Hepatocyte (in vitro differentiated cells): Measurements from ENCODE around the gene LRRK1. TPM values are rescaled to one million over a fixed set of nuclear protein-coding genes. Genes with fewer than 3 reads are reported as not detected.

Source experiments
- DNase-seq: peaks from one replicate; pipeline ENCODE4 v3.0.0-alpha.2; 2016; ENCODE audit warnings: low spot score
- H2AFZ ChIP-seq: fragments of 200-600 bp; sonication (generic); 2 replicates; pipeline ENCODE4 v1.6.0; 2016; ENCODE audit warnings: antibody characterized with exemption, mild to moderate bottlenecking
- H3K27ac ChIP-seq: fragments of 200-600 bp; sonication (generic); 2 replicates; pipeline ENCODE4 v1.5.1; 2016; ENCODE audit warnings: mild to moderate bottlenecking
- H3K27me3 ChIP-seq: fragments of 200-600 bp; sonication (generic); 2 replicates; pipeline ENCODE4 v1.6.1; 2016
- H3K36me3 ChIP-seq: fragments of 200-600 bp; sonication (generic); replicated peaks from 2 replicates; pipeline ENCODE4 v1.5.1; 2016; ENCODE audit warnings: low read depth; ENCODE audit not compliant: insufficient read depth
- H3K4me1 ChIP-seq: fragments of 200-600 bp; sonication (generic); 2 replicates; pipeline ENCODE4 v1.5.1; 2016; ENCODE audit warnings: mild to moderate bottlenecking, moderate library complexity; ENCODE audit not compliant: insufficient read depth
- H3K4me2 ChIP-seq: fragments of 200-600 bp; sonication (generic); 2 replicates; pipeline ENCODE4 v1.6.0; 2016
- H3K4me3 ChIP-seq: fragments of 200-600 bp; sonication (generic); 2 replicates; pipeline ENCODE4 v1.5.1; 2016; ENCODE audit warnings: mild to moderate bottlenecking
- H3K79me2 ChIP-seq: fragments of 200-600 bp; sonication (generic); 2 replicates; pipeline ENCODE4 v1.6.0; 2017; ENCODE audit warnings: mild to moderate bottlenecking
- H3K9me2 ChIP-seq: fragments of 200-600 bp; sonication (generic); replicated peaks from 2 replicates; pipeline ENCODE4 v1.6.0; 2017; ENCODE audit warnings: mild to moderate bottlenecking; ENCODE audit not compliant: insufficient read depth
- H3K9me3 ChIP-seq: fragments of 200-600 bp; sonication (generic); 2 replicates; pipeline ENCODE4 v1.5.1; 2016; ENCODE audit warnings: low read depth, mild to moderate bottlenecking
- H4K20me1 ChIP-seq: fragments of 200-600 bp; sonication (generic); 2 replicates; pipeline ENCODE4 v1.6.0; 2016; ENCODE audit warnings: mild to moderate bottlenecking; ENCODE audit not compliant: insufficient read depth, poor library complexity, severe bottlenecking
- CTCF ChIP-seq: fragments of 200-600 bp; sonication (generic); IDR thresholded peaks from 2 replicates; pipeline ENCODE4 v1.5.1; 2016; ENCODE audit warnings: antibody characterized with exemption, mild to moderate bottlenecking; ENCODE audit not compliant: poor library complexity
- EZH2 ChIP-seq: fragments of 200-600 bp; sonication (generic); IDR thresholded peaks from 2 replicates; pipeline ENCODE4 v1.6.1; 2016; ENCODE audit warnings: antibody characterized with exemption, mild to moderate bottlenecking, borderline replicate concordance
- EZH2phosphoT487 ChIP-seq: fragments of 200-600 bp; sonication (generic); IDR thresholded peaks from one replicate; pipeline ENCODE4 v1.6.1; 2018; ENCODE audit warnings: antibody characterized with exemption, mild to moderate bottlenecking, low read depth, moderate library complexity; ENCODE audit not compliant: unreplicated experiment, severe bottlenecking
- WGBS: methylation state at CpG from one replicate; pipeline ENCODE4 v1.1.6; 2016; ENCODE audit warnings: low lambda C conversion rate; ENCODE audit errors: missing lambda C conversion rate; 5-methylcytosine and 5-hydroxymethylcytosine counted together
- polyA plus RNA-seq: library from polyadenylated mRNA; unstranded; fragments of >200 nt; fragmentation: Nextera tagmentation; extraction: Ambion mirVana; gene quantifications from 2 replicates; pipeline ENCODE4 v1.2.1, GENCODE V29; 2016
- total RNA-seq: library from RNA; depleted of rRNA; stranded (reverse); fragments of >200 nt; gene quantifications from 2 replicates; pipeline ENCODE4 v1.2.3, GENCODE V29; 2014

Gene LRRK1
- total and polyA plus RNA-seq, 2 experiments from 2014 or later, result 2.1 TPM

GRCh38 chr15:101055411-101055810, 136.3 kb downstream of the LRRK1 start:
- no peaks in the 10 kb centered on the region for H3K27me3 ChIP-seq
- H3K4me3 ChIP-seq, result no peak overlapping the region
- H3K27ac ChIP-seq, result no peak overlapping the region
- no peaks in the 10 kb centered on the region for H3K9me3 ChIP-seq
- H4K20me1 ChIP-seq, result no peaks in the 10 kb centered on the region
- DNase-seq, result no peak
- no peak overlapping the region for H3K4me2 ChIP-seq
- WGBS, result 100% methylated on average over 2 of the region's 2 CpGs
- no peaks in the 10 kb centered on the region for H3K79me2 ChIP-seq
- no peak for TF ChIP-seq EZH2
- TF ChIP-seq EZH2phosphoT487, result no peak
- TF ChIP-seq CTCF, result no peak
- no peaks in the 10 kb centered on the region for H3K9me2 ChIP-seq
- no peaks in the 10 kb centered on the region for H3K4me1 ChIP-seq
- H2AFZ ChIP-seq, result no peak overlapping the region
- no peaks in the 10 kb centered on the region for H3K36me3 ChIP-seq

GRCh38 chr15:101056366-101057334, 137.5 kb downstream of the LRRK1 start:
- no peaks in the 10 kb centered on the region for H3K9me3 ChIP-seq
- WGBS, result 92% methylated on average over 15 of the region's 15 CpGs
- no peak overlapping the region for H3K4me3 ChIP-seq
- no peaks in the 10 kb centered on the region for H3K9me2 ChIP-seq
- no peaks in the 10 kb centered on the region for H3K79me2 ChIP-seq
- no peaks in the 10 kb centered on the region for H3K27me3 ChIP-seq
- H4K20me1 ChIP-seq, result no peaks in the 10 kb centered on the region
- no peaks in the 10 kb centered on the region for H3K4me1 ChIP-seq
- no peaks in the 10 kb centered on the region for H3K36me3 ChIP-seq
- H3K27ac ChIP-seq, result no peak overlapping the region
- no peak overlapping the region for H2AFZ ChIP-seq
- no peak overlapping the region for H3K4me2 ChIP-seq
- peak; percentile 1 for DNase-seq
- TF ChIP-seq EZH2, result no peak
- no peak for TF ChIP-seq EZH2phosphoT487
- no peak for TF ChIP-seq CTCF

GRCh38 chr15:101057841-101058407, 138.8 kb downstream of the LRRK1 start:
- WGBS, result 88% methylated on average over 14 of the region's 14 CpGs
- Histone ChIP-seq H3K27me3 (no peaks in the 10 kb centered on the region), H3K4me1 (no peaks in the 10 kb centered on the region), H3K9me2 (no peaks in the 10 kb centered on the region), H3K79me2 (no peaks in the 10 kb centered on the region), H3K9me3 (no peaks in the 10 kb centered on the region), H3K4me3 (no peak overlapping the region), H2AFZ (no peak overlapping the region), H3K36me3 (no peaks in the 10 kb centered on the region), H4K20me1 (no peaks in the 10 kb centered on the region), H3K4me2 (no peak overlapping the region), H3K27ac (no peak overlapping the region)
- TF ChIP-seq CTCF (no peak), EZH2 (no peak), EZH2phosphoT487 (no peak)
- DNase-seq, result peak; percentile 2
